Measurements from ENCODE around the gene SUCO. TPM values are rescaled to one million over a fixed set of nuclear protein-coding genes. Genes with fewer than 3 reads are reported as not detected.

The SUCO gene
- total and polyA plus RNA-seq, 3 experiments from 2014 or later: 15.3 to 25.2 (median 25.1) TPM

GRCh38 chr1:172529304-172529703 lies 3.6 kb upstream of the SUCO start:
- H3K27ac Mint-ChIP-seq: no peak overlapping the region
- H3K36me3 Mint-ChIP-seq: peaks cover 0 to 18% (median 0%) of the 10 kb centered on the region in 3 donors
- no peaks in the 10 kb centered on the region for H3K27me3 ChIP-seq (ENCODE audit: insufficient read depth, low read length, poor library complexity, severe bottlenecking)
- H3K27me3 Mint-ChIP-seq: peaks cover 5 to 30% of the 10 kb centered on the region in 2 donors
- H3K9me3 ChIP-seq (ENCODE audit: low read length): no peaks in the 10 kb centered on the region
- CTCF ChIA-PET: no interaction called here
- H3K4me3 Mint-ChIP-seq: no peak overlapping the region
- H3K4me1 Mint-ChIP-seq: peaks cover 19 to 25% (median 20%) of the 10 kb centered on the region in 3 donors
- no peaks in the 10 kb centered on the region for H3K9me3 Mint-ChIP-seq
- H3K27ac ChIP-seq (ENCODE audit: low read depth, low read length): no peak overlapping the region
- H3K36me3 ChIP-seq (ENCODE audit: insufficient read depth, low read length): no peaks in the 10 kb centered on the region
- DNase-seq: no peak
- POLR2A ChIA-PET: no interaction called here
- no peak overlapping the region for H3K4me3 ChIP-seq (ENCODE audit: low read length)
- H3K4me1 ChIP-seq (ENCODE audit: insufficient read depth, low read length): peaks cover 10% of the 10 kb centered on the region

GRCh38 chr1:172530000-172530399 lies 3.0 kb upstream of the SUCO start:
- H3K4me1 Mint-ChIP-seq: peaks cover 26 to 32% (median 27%) of the 10 kb centered on the region in 3 donors
- H3K36me3 Mint-ChIP-seq: peaks cover 0 to 18% (median 0%) of the 10 kb centered on the region in 3 donors
- H3K27me3 Mint-ChIP-seq: peaks cover 5 to 28% of the 10 kb centered on the region in 2 donors
- ChIA-PET POLR2A (no interaction called here), CTCF (no interaction called here)
- no peak for DNase-seq
- Histone ChIP-seq H3K4me3 (ENCODE audit: low read length) (no peak overlapping the region), H3K27ac (ENCODE audit: low read depth, low read length) (no peak overlapping the region), H3K9me3 (ENCODE audit: low read length) (no peaks in the 10 kb centered on the region), H3K27me3 (ENCODE audit: insufficient read depth, low read length, poor library complexity, severe bottlenecking) (no peaks in the 10 kb centered on the region), H3K36me3 (ENCODE audit: insufficient read depth, low read length) (no peaks in the 10 kb centered on the region), H3K4me1 (ENCODE audit: insufficient read depth, low read length) (peaks cover 17% of the 10 kb centered on the region)
- no peak overlapping the region for H3K27ac Mint-ChIP-seq
- no peak overlapping the region for H3K4me3 Mint-ChIP-seq
- no peaks in the 10 kb centered on the region for H3K9me3 Mint-ChIP-seq

GRCh38 chr1:172531412-172532182 lies 1.4 kb upstream of the SUCO start:
- DNase-seq: no peak
- no peaks in the 10 kb centered on the region for H3K9me3 Mint-ChIP-seq
- peaks cover 4 to 21% of the 10 kb centered on the region in 2 donors for H3K27me3 Mint-ChIP-seq
- Histone ChIP-seq H3K9me3 (ENCODE audit: low read length) (no peaks in the 10 kb centered on the region), H3K4me1 (ENCODE audit: insufficient read depth, low read length) (peaks cover 33% of the 10 kb centered on the region), H3K27me3 (ENCODE audit: insufficient read depth, low read length, poor library complexity, severe bottlenecking) (no peaks in the 10 kb centered on the region), H3K36me3 (ENCODE audit: insufficient read depth, low read length) (no peaks in the 10 kb centered on the region), H3K27ac (ENCODE audit: low read depth, low read length) (peak overlapping the region; percentile 99), H3K4me3 (ENCODE audit: low read length) (peak overlapping the region; percentile 84)
- peaks cover 42 to 47% (median 43%) of the 10 kb centered on the region in 3 donors for H3K4me1 Mint-ChIP-seq
- peaks cover 0 to 18% (median 0%) of the 10 kb centered on the region in 3 donors for H3K36me3 Mint-ChIP-seq
- POLR2A ChIA-PET: interaction anchor here (1.0 to 1.1 kb wide), 3 partner anchors 12 to 88 kb away, joined by 3 to 4 read pairs (median 4); no protein-coding TSS in a partner anchor
- CTCF ChIA-PET: interaction anchor here (0.8 to 1.5 kb wide), 3 partner anchors 13 to 188 kb away, joined by 3 to 7 read pairs (median 5); no protein-coding TSS in a partner anchor
- peak overlapping the region; percentile 97 to 100 (median 100) for H3K27ac Mint-ChIP-seq
- H3K4me3 Mint-ChIP-seq: peak overlapping the region; percentile 91 to 100 (median 97)

GRCh38 chr1:172532183-172532699 lies 709 bp upstream of the SUCO start:
- H3K4me3 ChIP-seq (ENCODE audit: low read length): peak overlapping the region; percentile 84
- Mint-ChIP-seq H3K4me1 (peaks cover 46 to 52% (median 48%) of the 10 kb centered on the region in 3 donors), H3K4me3 (peak overlapping the region; percentile 91 to 100 (median 97)), H3K27ac (peak overlapping the region; percentile 97 to 100 (median 100)), H3K36me3 (peaks cover 0 to 18% (median 0%) of the 10 kb centered on the region in 3 donors), H3K9me3 (no peaks in the 10 kb centered on the region), H3K27me3 (peaks cover 4 to 18% of the 10 kb centered on the region in 2 donors)
- DNase-seq: peak; percentile 75 to 96 (median 93)
- peak overlapping the region; percentile 99 for H3K27ac ChIP-seq (ENCODE audit: low read depth, low read length)
- peaks cover 37% of the 10 kb centered on the region for H3K4me1 ChIP-seq (ENCODE audit: insufficient read depth, low read length)
- ChIA-PET POLR2A (interaction anchor here (0.6 to 1.1 kb wide), 4 partner anchors 11 to 1617 kb away, joined by 3 to 4 read pairs (median 4); no protein-coding TSS in a partner anchor), CTCF (interaction anchor here (0.9 to 1.5 kb wide), 4 partner anchors 14 to 192 kb away, joined by 3 to 7 read pairs (median 4); no protein-coding TSS in a partner anchor)
- no peaks in the 10 kb centered on the region for H3K27me3 ChIP-seq (ENCODE audit: insufficient read depth, low read length, poor library complexity, severe bottlenecking)
- no peaks in the 10 kb centered on the region for H3K36me3 ChIP-seq (ENCODE audit: insufficient read depth, low read length)
- H3K9me3 ChIP-seq (ENCODE audit: low read length): no peaks in the 10 kb centered on the region

- Mint-ChIP-seq H3K4me1 (peaks cover 57 to 62% (median 60%) of the 10 kb centered on the region in 3 donors), H3K27ac (peak overlapping the region; percentile 92 to 100 (median 98)), H3K4me3 (peak overlapping the region; percentile 91 to 100 (median 97)), H3K9me3 (no peaks in the 10 kb centered on the region), H3K27me3 (peaks cover 5 to 9% of the 10 kb centered on the region in 2 donors), H3K36me3 (peaks cover 0 to 20% (median 0%) of the 10 kb centered on the region in 3 donors)
- ChIA-PET CTCF (interaction anchor here (1.0 to 1.5 kb wide), 2 partner anchors 186 to 191 kb away, joined by 3 to 7 read pairs; no protein-coding TSS in a partner anchor), POLR2A (no interaction called here)
- DNase-seq: peak; percentile 7 to 73 (median 52)
- Histone ChIP-seq H3K4me3 (ENCODE audit: low read length) (peak overlapping the region; percentile 96), H3K27me3 (ENCODE audit: insufficient read depth, low read length, poor library complexity, severe bottlenecking) (no peaks in the 10 kb centered on the region), H3K36me3 (ENCODE audit: insufficient read depth, low read length) (no peaks in the 10 kb centered on the region), H3K4me1 (ENCODE audit: insufficient read depth, low read length) (peaks cover 48% of the 10 kb centered on the region), H3K27ac (ENCODE audit: low read depth, low read length) (peak overlapping the region; percentile 94), H3K9me3 (ENCODE audit: low read length) (no peaks in the 10 kb centered on the region)
These were observed 682 bp downstream of the SUCO start for GRCh38 chr1:172533513-172534151.

- Histone ChIP-seq H3K27me3 (ENCODE audit: insufficient read depth, low read length, poor library complexity, severe bottlenecking) (no peaks in the 10 kb centered on the region), H3K27ac (ENCODE audit: low read depth, low read length) (no peak overlapping the region), H3K9me3 (ENCODE audit: low read length) (no peaks in the 10 kb centered on the region), H3K4me1 (ENCODE audit: insufficient read depth, low read length) (peaks cover 63% of the 10 kb centered on the region), H3K4me3 (ENCODE audit: low read length) (no peak overlapping the region), H3K36me3 (ENCODE audit: insufficient read depth, low read length) (no peaks in the 10 kb centered on the region)
- CTCF ChIA-PET: no interaction called here
- Mint-ChIP-seq H3K36me3 (peaks cover 0 to 20% (median 0%) of the 10 kb centered on the region in 3 donors), H3K9me3 (no peaks in the 10 kb centered on the region), H3K27ac (no peak overlapping the region), H3K27me3 (peaks cover 0 to 5% of the 10 kb centered on the region in 2 donors), H3K4me1 (peaks cover 74 to 81% (median 78%) of the 10 kb centered on the region in 3 donors), H3K4me3 (peak overlapping the region in 1 of 7 donors; percentile 9)
- POLR2A ChIA-PET: no interaction called here
- DNase-seq: no peak
These were observed 3.3 kb downstream of the SUCO start for GRCh38 chr1:172536256-172536655.

- POLR2A ChIA-PET: no interaction called here
- no peaks in the 10 kb centered on the region for H3K9me3 ChIP-seq (ENCODE audit: low read length)
- H3K27me3 ChIP-seq (ENCODE audit: insufficient read depth, low read length, poor library complexity, severe bottlenecking): no peaks in the 10 kb centered on the region
- no peaks in the 10 kb centered on the region for H3K9me3 Mint-ChIP-seq
- peaks cover 0 to 14% (median 0%) of the 10 kb centered on the region in 3 donors for H3K36me3 Mint-ChIP-seq
- DNase-seq: no peak
- no peak overlapping the region for H3K4me3 ChIP-seq (ENCODE audit: low read length)
- H3K27me3 Mint-ChIP-seq: peaks cover 0 to 4% of the 10 kb centered on the region in 2 donors
- H3K27ac ChIP-seq (ENCODE audit: low read depth, low read length): no peak overlapping the region
- CTCF ChIA-PET: no interaction called here
- H3K4me3 Mint-ChIP-seq: no peak overlapping the region
- no peaks in the 10 kb centered on the region for H3K36me3 ChIP-seq (ENCODE audit: insufficient read depth, low read length)
- H3K4me1 Mint-ChIP-seq: peaks cover 68 to 78% (median 72%) of the 10 kb centered on the region in 3 donors
- H3K4me1 ChIP-seq (ENCODE audit: insufficient read depth, low read length): peaks cover 66% of the 10 kb centered on the region
- no peak overlapping the region for H3K27ac Mint-ChIP-seq
These were observed 4.4 kb downstream of the SUCO start for GRCh38 chr1:172537366-172537765.

Measured in CD8-positive, alpha-beta memory T cell (primary cell).